SK-N-SH treated with all-trans-retinoic acid at 6 μM for 48 hours (cell line): Measurements from ENCODE around the gene SLC22A17.

Source experiments
- RARB ChIP-seq: fragments of 250-450 bp; sonication (Bioruptor Pico); IDR thresholded peaks from 2 replicates; pipeline ENCODE4 v1.8.0; 2021; ENCODE audit warnings: mild to moderate bottlenecking, moderate library complexity
- TCF4 ChIP-seq: fragments of 250-450 bp; sonication (Bioruptor Pico); IDR thresholded peaks from 2 replicates; pipeline ENCODE4 v1.8.0; 2021; ENCODE audit warnings: mild to moderate bottlenecking, moderate library complexity, borderline replicate concordance

GRCh38 chr14:23355871-23356435 is 3.3 kb upstream of the SLC22A17 start:
- no peak for TF ChIP-seq TCF4
- TF ChIP-seq RARB (CRISPR knock-in tag) = no peak
